HCT116 (cell line): ENCODE results near the gene GNA15. TPM values are rescaled to one million over a fixed set of nuclear protein-coding genes. Genes with fewer than 3 reads are reported as not detected.

ENCODE experiments used
- ATAC-seq: fragments of 200-7000 bp; cut with Tn5 transposase; 2 replicates; pipeline ENCODE4 v1.9.1; 2020; ENCODE audit warnings: mild to moderate bottlenecking, moderate library complexity
- BruUV-seq: library from RNA; stranded (reverse); fragments of 400-500 nt; replicated peaks from 2 replicates; lab custom pipeline; 2021; lab: Mats Ljungman, UMichigan
- CTCF ChIA-PET: fragments of 300-600 bp; sonication (Branson Sonifier 250); formaldehyde crosslinking; loops from one replicate; lab custom pipeline; 2021; ENCODE audit warnings: antibody characterized with exemption; lab: Charles Lee
- POLR2A ChIA-PET: fragments of 300-600, 350-600 bp; sonication (Branson Sonifier 250); formaldehyde crosslinking; loops from one replicate; lab custom pipeline; 2021; ENCODE audit warnings: antibody characterized with exemption; lab: Charles Lee
- RAD21 ChIA-PET, 2 experiments: fragments of 300-600 bp; sonication (Branson Sonifier 250); formaldehyde crosslinking; loops; one replicate each; lab custom pipeline; 2023; ENCODE audit warnings: low total read pairs in 2 of 2; ENCODE audit not compliant: uncharacterized antibody in 2 of 2, unreplicated experiment in 2 of 2, low non-redundant PET in 1 of 2; lab: Charles Lee
- DNase-seq: peaks from one replicate; pipeline ENCODE4 v3.0.0-alpha.2; 2010; ENCODE audit warnings: low read depth, low spot score
- H2AFZ ChIP-seq: fragments of 200-600 bp; shearing (Covaris generic), sonication (generic); 2 replicates; pipeline ENCODE4 v1.6.1; 2017; ENCODE audit warnings: low read depth, mixed run types, mixed read lengths, antibody characterized with exemption, low read length; ENCODE audit not compliant: poor library complexity, severe bottlenecking
- H3K27ac ChIP-seq: 2 replicates; pipeline ENCODE4 v1.5.1; 2012; ENCODE audit warnings: low read depth, low read length
- H3K27me3 ChIP-seq: fragments of 200-600 bp; sonication (generic); 2 replicates; pipeline ENCODE4 v1.6.1; 2016; ENCODE audit warnings: mixed run types, low read length, mixed read lengths; ENCODE audit not compliant: insufficient read depth
- H3K36me3 ChIP-seq, 2 experiments: fragments of 200-500 bp in 1 of 2; fragments of 200-600 bp in 1 of 2; sonication (Bioruptor generic) in 1 of 2; sonication (generic) in 1 of 2; 2 replicates each; pipeline versions ENCODE4 v1.5.1 to v1.6.1; 2014 to 2016; ENCODE audit warnings: low read length in 2 of 2, inconsistent platforms in 1 of 2, mixed read lengths in 1 of 2, mixed run types in 1 of 2; ENCODE audit not compliant: insufficient read depth in 2 of 2, control insufficient read depth in 1 of 2
- H3K4me1 ChIP-seq, 2 experiments: fragments of 200-600 bp in 1 of 2; sonication (generic) in 1 of 2; 2 replicates each; pipeline versions ENCODE4 v1.5.1 to v1.6.1; 2012 to 2017; ENCODE audit warnings: low read length in 2 of 2, inconsistent platforms in 1 of 2, mild to moderate bottlenecking in 1 of 2, mixed read lengths in 1 of 2, mixed run types in 1 of 2, moderate library complexity in 1 of 2; ENCODE audit not compliant: insufficient read depth in 2 of 2, control insufficient read depth in 1 of 2
- H3K4me2 ChIP-seq: fragments of 200-600 bp; sonication (generic); 2 replicates; pipeline ENCODE4 v1.6.1; 2017; ENCODE audit warnings: mixed run types, low read length, mixed read lengths
- H3K4me3 ChIP-seq, 2 experiments: fragments of 200-600 bp in 1 of 2; sonication (generic) in 1 of 2; replicated peaks in 1 of 2; 2 replicates each; pipeline ENCODE4 v1.5.1; 2011 to 2016; ENCODE audit warnings: low read length in 2 of 2, control low read depth in 1 of 2, low read depth in 1 of 2, mild to moderate bottlenecking in 1 of 2, mixed read lengths in 1 of 2, mixed run types in 1 of 2
- H3K79me2 ChIP-seq: fragments of 200-600 bp; sonication (generic); 2 replicates; pipeline ENCODE4 v1.6.1; 2017; ENCODE audit warnings: mild to moderate bottlenecking, mixed run types, low read length, moderate library complexity, mixed read lengths; ENCODE audit not compliant: insufficient read depth
- H3K9ac ChIP-seq: fragments of 200-600 bp; sonication (generic); 2 replicates; pipeline ENCODE4 v1.6.1; 2016; ENCODE audit warnings: low read length, mixed read lengths
- H3K9me2 ChIP-seq: fragments of 200-600 bp; sonication (generic), shearing (Covaris generic); 2 replicates; pipeline ENCODE4 v1.6.1; 2017; ENCODE audit warnings: mixed run types, mild to moderate bottlenecking, moderate library complexity; ENCODE audit not compliant: insufficient read depth
- H3K9me3 ChIP-seq, 2 experiments: fragments of 200-500 bp in 1 of 2; fragments of 200-600 bp in 1 of 2; sonication (Bioruptor generic) in 1 of 2; sonication (generic) in 1 of 2; 2 replicates each; pipeline ENCODE4 v1.6.1; 2014 to 2017; ENCODE audit warnings: low read length in 2 of 2, mixed read lengths in 2 of 2, inconsistent platforms in 1 of 2, low read depth in 1 of 2, mild to moderate bottlenecking in 1 of 2, mixed run types in 1 of 2, moderate library complexity in 1 of 2; ENCODE audit not compliant: control insufficient read depth in 1 of 2, insufficient read depth in 1 of 2
- H4K20me1 ChIP-seq: fragments of 200-600 bp; sonication (generic), shearing (Covaris generic); 2 replicates; pipeline ENCODE4 v1.6.1; 2017; ENCODE audit warnings: mixed run types, mild to moderate bottlenecking, moderate library complexity; ENCODE audit not compliant: insufficient read depth
- CBX3 ChIP-seq: IDR thresholded peaks from 2 replicates; pipeline ENCODE4 v1.6.1; 2012; ENCODE audit warnings: low read depth
- CEBPB ChIP-seq: IDR thresholded peaks from 2 replicates; pipeline ENCODE4 v1.6.1; 2012; ENCODE audit warnings: low read depth
- JUND ChIP-seq: IDR thresholded peaks from 2 replicates; pipeline ENCODE4 v1.6.1; 2012
- RAD21 ChIP-seq: IDR thresholded peaks from 2 replicates; pipeline ENCODE4 v1.6.1; 2012; ENCODE audit warnings: low read depth, mild to moderate bottlenecking
- SP1 ChIP-seq: IDR thresholded peaks from 2 replicates; pipeline ENCODE4 v1.6.1; 2012; ENCODE audit warnings: low read depth
- ZNF274 ChIP-seq: fragments of 200-500 bp; sonication (Bioruptor generic); IDR thresholded peaks from 2 replicates; pipeline ENCODE4 v1.6.1; 2014; ENCODE audit warnings: mild to moderate bottlenecking, low read depth, low read length, inconsistent platforms
- intact Hi-C: fragments of 100-400 bp; cut with micrococcal nuclease; formaldehyde crosslinking; loops from 2 replicates; pipeline ENCODE4 v1.10.0; 2022
- total RNA-seq: library from RNA; stranded (reverse); gene quantifications from one replicate; pipeline ENCODE4 v1.2.1, GENCODE V29; 2021; ENCODE audit not compliant: unreplicated experiment
- TF ChIP-seq, protein P1 (sequence below): IDR thresholded peaks from 2 replicates; pipeline ENCODE4 v1.6.1; 2012; ENCODE audit warnings: low read depth

Gene GNA15
- total RNA-seq, 1 experiment from 2014 or later: 1.5 TPM

- CTCF ChIA-PET: no interaction called here
- RAD21 ChIA-PET: no interaction called here
These were observed 56.4 kb downstream of the GNA15 start for GRCh38 chr19:3192228-3192635.

More at GRCh38 chr19:3192228-3192635, 56.4 kb downstream of the GNA15 start:
- POLR2A ChIA-PET: no interaction called here
- Histone ChIP-seq H3K79me2 (peaks cover 86% of the 10 kb centered on the region), H3K4me1 (peaks cover 7 to 19% of the 10 kb centered on the region in 2 experiments; a peak in 3 of 4 replicates), H3K9me2 (no peaks in the 10 kb centered on the region), H2AFZ (no peak overlapping the region), H3K9me3 (no peaks in the 10 kb centered on the region), H4K20me1 (peaks cover 9% of the 10 kb centered on the region; the same call in 1 of the 2 replicates), H3K4me2 (no peak overlapping the region), H3K27ac (no peak overlapping the region), H3K36me3 (peaks cover 6 to 53% of the 10 kb centered on the region in 2 experiments; a peak in 3 of 4 replicates), H3K9ac (no peak overlapping the region), H3K27me3 (no peaks in the 10 kb centered on the region), H3K4me3 (no peak overlapping the region)
- BruUV-seq: no TSS peak
- TF ChIP-seq ZNF274: no peak
- no peak for TF ChIP-seq CBX3
- TF ChIP-seq, protein P1, sequence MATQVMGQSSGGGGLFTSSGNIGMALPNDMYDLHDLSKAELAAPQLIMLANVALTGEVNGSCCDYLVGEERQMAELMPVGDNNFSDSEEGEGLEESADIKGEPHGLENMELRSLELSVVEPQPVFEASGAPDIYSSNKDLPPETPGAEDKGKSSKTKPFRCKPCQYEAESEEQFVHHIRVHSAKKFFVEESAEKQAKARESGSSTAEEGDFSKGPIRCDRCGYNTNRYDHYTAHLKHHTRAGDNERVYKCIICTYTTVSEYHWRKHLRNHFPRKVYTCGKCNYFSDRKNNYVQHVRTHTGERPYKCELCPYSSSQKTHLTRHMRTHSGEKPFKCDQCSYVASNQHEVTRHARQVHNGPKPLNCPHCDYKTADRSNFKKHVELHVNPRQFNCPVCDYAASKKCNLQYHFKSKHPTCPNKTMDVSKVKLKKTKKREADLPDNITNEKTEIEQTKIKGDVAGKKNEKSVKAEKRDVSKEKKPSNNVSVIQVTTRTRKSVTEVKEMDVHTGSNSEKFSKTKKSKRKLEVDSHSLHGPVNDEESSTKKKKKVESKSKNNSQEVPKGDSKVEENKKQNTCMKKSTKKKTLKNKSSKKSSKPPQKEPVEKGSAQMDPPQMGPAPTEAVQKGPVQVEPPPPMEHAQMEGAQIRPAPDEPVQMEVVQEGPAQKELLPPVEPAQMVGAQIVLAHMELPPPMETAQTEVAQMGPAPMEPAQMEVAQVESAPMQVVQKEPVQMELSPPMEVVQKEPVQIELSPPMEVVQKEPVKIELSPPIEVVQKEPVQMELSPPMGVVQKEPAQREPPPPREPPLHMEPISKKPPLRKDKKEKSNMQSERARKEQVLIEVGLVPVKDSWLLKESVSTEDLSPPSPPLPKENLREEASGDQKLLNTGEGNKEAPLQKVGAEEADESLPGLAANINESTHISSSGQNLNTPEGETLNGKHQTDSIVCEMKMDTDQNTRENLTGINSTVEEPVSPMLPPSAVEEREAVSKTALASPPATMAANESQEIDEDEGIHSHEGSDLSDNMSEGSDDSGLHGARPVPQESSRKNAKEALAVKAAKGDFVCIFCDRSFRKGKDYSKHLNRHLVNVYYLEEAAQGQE: no peak
- TF ChIP-seq SP1: no peak
- TF ChIP-seq CEBPB: no peak
- TF ChIP-seq RAD21: no peak
- no peak for TF ChIP-seq JUND
- DNase-seq (no peak), ATAC-seq (no peak)
- intact Hi-C loops: no loop called here
